NK-92 treated with Interleukin-12 subunit alpha and Interleukin-12 subunit beta, amount 100 ng/mL, for 24 hours (cell line): ENCODE results near the gene OLIG2.

ENCODE experiments used
- DNase-seq: peaks from one replicate; lab custom pipeline; 2025; lab: John Stamatoyannopoulos, UW

OLIG2 gene

DNA sequence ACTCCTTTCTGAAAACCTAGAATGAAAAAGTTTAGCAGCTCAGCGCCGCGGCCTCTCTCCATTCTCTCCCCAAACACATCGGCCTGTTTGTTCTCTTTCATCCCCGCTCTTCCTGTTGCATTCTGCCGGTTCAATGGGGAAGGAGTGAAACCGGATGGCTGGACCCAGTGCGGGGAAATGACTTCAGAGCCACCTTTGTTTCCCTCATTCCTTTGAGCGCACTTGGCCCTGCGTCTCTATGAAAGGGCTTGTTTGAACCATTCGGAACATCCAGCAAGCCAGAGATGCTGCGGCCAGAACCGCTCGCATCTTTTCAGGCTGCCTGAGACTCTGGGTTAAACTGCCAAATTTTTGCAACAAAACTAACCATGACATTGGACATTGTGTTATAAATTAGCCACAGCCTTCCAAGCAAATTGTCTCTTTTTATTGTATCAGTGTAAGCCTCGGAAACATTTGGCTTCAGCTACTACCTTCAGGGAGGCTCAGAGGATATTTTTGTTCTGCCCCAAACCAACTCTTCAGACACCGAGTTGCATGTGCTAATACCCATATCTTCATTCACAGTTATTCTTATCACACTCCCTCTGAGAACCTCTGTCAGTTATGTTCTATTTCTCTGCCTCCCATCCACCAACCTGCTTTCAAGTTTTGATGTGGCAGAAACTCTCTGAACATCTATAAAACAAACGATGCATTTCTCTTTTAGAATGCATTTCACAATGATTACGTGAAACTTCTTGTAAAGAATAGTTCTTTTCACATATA, 39.1 kb downstream of the OLIG2 start:
- DNase-seq: no peak

DNA sequence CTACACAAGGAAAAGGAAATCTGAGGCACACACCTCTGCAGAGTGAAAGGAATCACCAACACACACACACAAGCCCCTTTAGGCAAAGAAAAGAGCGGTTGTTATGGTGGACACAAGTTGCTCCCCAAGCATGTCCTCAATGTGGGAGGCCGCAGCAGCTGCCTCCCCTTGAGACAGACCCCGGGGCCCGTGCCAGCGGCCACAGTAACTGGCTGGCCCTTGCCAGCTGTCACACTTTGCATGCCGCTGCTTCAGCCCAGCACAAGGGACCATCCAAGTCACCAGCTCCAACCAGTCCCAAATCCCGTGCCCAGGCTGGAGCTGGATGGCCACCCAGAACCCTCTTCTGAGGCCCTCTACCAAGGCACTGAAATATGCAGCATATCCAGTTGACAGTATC, 41.3 kb downstream of the OLIG2 start:
- DNase-seq: no peak

DNA sequence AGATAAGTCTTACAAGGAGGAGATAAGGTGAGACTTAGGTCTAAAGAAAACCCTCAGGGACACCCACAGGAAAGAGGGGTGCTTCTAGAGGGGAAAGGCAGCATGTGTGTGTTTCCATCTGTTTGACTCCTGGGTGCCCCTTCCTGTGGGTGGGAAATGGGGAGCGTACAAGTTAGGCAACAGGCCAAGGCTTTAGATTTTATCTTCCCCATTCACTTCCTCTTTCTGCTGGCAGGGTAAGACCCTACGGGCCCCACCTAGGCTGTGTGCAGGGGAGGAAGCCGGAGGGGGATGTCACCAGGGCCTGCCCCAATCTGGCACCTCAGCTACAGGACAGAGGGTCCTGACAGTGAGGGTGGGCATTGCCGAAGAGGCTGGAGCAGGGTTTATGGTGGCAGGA, 41.7 kb downstream of the OLIG2 start:
- DNase-seq: no peak

DNA sequence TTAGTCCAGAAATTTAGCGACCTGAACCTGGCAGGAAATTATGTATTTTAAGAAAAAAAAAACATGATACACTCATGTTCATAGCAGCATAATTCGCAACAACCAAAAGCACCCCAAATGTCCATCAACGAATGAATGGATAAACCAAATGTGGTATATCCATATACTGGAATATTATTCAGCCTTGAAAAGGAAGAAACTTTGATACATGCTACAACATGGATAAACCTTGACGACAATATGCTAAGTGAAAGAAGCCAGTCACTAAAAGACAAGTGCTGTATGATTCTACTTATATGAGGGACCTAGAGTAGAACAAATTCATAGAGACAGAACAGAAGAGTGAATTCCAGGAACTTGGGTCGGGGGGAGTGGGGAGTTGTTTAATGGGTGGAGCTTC, 43.5 kb downstream of the OLIG2 start:
- DNase-seq: no peak

DNA sequence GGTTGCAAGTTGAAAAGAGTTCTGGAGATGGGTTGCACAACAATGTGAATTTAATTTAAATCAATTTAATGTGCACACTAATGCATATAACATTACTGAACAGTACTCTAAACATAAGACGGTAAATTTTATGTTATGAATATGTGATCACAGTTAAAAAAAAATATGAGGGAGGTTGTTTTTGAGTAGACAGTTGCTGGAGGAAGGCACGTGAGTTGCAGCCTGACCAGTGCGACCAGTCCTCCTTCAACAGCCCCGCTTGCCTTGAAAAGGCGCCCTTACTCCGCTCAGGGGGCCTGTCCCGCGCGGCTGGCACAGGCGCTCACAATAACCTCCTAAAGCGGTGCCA, 43.9 kb downstream of the OLIG2 start:
- no peak for DNase-seq

DNA sequence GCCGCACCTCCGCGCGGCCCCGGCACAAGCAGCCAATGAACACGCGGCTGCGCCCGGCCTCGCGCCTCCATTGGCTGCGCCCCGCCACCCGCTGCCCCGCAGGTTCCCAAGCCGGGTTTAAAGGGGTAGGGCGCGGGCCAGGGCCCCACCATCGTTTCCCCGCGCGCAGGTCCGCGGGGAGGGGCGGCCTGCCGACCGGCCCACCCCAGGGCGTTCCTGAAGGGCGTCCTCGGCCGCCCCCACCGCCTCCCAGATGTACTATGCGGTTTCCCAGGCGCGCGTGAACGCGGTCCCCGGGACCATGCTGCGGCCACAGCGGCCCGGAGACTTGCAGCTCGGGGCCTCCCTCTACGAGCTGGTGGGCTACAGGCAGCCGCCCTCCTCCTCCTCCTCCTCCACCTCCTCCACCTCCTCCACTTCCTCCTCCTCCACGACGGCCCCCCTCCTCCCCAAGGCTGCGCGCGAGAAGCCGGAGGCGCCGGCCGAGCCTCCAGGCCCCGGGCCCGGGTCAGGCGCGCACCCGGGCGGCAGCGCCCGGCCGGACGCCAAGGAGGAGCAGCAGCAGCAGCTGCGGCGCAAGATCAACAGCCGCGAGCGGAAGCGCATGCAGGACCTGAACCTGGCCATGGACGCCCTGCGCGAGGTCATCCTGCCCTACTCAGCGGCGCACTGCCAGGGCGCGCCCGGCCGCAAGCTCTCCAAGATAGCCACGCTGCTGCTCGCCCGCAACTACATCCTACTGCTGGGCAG, 44.4 kb downstream of the OLIG2 start, which contains the start of gene OLIG1:
TSS of gene OLIG1 (plus strand) at position 148 of the 750 bp plus-strand sequence. CDS start at position 254, 106 bp downstream.
- no peak for DNase-seq

DNA sequence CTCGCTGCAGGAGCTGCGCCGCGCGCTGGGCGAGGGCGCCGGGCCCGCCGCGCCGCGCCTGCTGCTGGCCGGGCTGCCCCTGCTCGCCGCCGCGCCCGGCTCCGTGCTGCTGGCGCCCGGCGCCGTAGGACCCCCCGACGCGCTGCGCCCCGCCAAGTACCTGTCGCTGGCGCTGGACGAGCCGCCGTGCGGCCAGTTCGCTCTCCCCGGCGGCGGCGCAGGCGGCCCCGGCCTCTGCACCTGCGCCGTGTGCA, 44.9 kb downstream of the OLIG2 start:
- no peak for DNase-seq

DNA sequence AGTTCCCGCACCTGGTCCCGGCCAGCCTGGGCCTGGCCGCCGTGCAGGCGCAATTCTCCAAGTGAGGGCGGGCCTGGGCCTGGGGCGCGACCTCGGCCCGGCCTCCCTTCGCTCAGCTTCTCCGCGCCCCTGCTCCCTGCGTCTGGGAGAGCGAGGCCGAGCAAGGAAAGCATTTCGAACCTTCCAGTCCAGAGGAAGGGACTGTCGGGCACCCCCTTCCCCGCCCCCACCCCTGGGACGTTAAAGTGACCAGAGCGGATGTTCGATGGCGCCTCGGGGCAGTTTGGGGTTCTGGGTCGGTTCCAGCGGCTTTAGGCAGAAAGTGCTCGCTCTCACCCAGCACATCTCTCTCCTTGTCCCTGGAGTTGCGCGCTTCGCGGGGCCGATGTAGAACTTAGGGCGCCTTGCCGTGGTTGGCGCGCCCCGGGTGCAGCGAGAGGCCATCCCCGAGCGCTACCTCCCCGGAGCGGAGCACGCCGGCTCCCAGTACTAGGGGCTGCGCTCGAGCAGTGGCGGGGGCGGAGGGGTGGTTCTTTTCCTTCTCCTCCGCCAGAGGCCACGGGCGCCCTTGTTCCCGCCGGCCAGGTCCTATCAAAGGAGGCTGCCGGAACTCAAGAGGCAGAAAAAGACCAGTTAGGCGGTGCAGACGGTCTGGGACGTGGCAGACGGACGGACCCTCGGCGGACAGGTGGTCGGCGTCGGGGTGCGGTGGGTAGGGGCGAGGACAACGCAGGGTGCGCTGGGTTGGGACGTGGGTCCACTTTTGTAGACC, 45.4 kb downstream of the OLIG2 start:
- no peak for DNase-seq

DNA sequence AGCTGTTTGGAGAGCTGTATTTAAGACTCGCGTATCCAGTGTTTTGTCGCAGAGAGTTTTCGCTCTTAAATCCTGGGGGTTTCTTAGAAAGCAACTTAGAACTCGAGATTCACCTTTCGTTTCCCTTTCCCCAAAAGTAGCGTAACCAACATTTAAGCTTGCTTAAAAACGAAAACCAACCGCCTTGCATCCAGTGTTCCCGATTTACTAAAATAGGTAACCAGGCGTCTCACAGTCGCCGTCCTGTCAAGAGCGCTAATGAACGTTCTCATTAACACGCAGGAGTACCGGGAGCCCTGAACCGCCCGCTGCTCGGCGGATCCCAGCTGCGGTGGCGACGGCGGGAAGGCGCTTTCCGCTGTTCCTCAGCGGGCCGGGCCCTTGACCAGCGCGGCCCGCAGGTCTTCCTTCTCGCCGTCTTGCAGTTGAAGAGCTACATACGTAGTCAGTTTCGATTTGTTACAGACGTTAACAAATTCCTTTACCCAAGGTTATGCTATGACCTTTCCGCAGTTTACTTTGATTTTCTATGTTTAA, 46.1 kb downstream of the OLIG2 start:
- no peak for DNase-seq

DNA sequence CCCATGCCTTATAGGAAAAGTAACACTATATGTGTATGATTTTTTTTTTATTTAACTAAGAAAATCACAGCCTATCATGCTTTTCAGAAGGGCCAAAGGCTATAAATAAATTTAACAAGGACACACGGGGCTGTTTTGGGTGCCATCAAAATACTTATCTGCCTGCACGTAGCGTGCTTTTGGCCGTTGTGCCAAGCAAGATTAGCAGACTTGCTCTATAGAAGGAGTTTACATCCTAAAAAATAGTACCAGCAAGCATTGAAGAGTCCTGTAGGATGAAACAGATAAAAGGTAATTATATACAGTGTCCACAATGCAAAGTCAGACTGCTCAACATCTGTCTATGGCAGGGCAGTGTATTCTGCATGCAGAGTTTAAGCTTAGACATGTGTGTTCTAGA, 47.9 kb downstream of the OLIG2 start:
- DNase-seq: no peak

DNA sequence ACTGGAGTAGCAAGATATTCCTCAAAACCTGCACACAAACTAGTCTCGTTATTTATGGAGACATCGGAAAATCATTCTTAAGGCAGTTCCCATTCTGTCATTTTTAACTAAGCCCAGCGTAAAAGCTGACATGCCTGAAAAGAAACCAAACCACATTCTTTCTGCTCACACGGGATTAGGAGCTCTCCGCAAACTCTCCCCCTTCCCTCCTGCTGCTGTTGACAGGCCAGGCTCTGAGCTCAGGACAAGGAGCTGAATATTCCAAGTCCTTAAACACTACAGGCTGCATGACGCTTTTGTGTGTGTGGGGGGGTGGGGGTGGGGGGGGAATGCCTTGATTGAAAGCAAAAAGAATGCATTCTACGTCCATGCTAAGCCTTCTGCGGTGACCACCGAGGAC, 49.4 kb downstream of the OLIG2 start:
- no peak for DNase-seq

DNA sequence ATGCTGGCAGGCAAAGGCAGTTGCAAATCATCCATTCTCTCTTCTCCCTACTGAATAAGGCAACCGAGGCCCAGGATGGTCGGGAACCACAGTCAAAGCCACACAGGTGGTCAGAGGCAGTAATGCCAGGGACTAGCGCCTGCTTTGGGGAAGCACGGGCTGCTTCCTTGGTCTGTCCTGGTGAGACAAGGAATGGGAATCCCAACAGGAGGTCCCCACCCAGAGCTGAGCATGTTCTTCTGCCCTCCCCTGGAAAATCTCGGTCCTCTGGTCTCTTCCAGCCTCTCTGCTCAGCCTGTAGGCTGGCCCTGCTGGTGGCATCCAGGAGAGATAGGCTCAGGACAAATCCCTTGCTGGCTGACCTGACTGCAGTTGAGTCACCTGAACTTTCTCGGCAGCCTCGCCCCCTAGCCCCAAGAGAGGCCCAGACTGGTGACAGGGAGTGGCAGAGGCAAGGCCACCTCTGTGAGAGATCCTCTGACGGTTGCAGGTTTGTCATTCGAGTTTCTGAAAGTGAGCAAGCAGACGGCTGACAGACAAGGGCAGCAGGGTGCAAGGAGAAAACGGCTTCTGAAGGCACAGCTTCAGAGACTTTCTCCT, 50.0 kb downstream of the OLIG2 start:
- no peak for DNase-seq

DNA sequence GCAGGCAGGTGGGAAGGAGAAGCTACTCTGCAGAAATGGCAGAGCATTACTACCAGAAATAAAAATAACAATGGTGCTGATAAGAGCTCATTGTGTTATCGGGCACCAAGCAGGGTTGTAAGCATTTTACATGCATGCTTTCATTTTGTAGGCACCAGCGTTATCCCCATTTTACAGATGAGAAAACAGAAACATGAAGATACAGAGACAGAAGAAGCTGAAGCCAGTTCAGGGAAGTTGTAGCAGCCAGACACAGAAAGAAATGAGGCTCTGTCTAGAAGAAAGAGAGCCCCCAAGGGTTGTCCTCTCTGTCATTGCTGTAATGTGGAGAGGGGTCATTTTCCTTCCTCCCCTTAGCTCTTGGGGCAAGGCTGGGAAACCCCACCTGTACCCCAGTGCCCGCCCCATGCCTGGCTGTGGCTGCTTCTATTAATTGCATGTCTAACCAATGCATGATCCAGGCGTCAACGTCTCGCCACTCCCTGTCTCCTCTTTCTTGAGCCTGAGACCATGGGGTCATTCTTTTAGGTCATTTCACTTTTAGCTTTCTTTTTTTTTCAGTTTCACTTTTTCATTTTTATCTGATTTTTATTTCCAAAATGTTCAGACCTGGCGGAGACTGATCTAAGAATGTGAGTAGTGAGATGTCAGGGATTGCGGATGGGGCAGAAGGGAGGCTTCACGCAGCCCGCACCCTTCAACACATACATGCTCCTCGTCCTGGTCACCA, 51.0 kb downstream of the OLIG2 start:
- no peak for DNase-seq
